Upper lobe of left lung (tissue), 6 donors: Measurements from ENCODE around the gene TESPA1. TPM values are rescaled to one million over a fixed set of nuclear protein-coding genes. Genes with fewer than 3 reads are reported as not detected.

Experiments used
- ATAC-seq, 2 donors: fragments of 200-7000 bp; cut with Tn5 transposase; one replicate each; pipeline ENCODE4 v1.9.1; 2022; ENCODE audit warnings: mild to moderate bottlenecking in 2 of 2, moderate library complexity in 2 of 2; ENCODE audit not compliant: low FRiP score in 2 of 2
- DNase-seq, 2 donors: peaks; one replicate each; pipeline ENCODE4 v3.0.0-alpha.2; 2019 to 2020
- H3K27ac ChIP-seq, 4 donors: fragments of 200-600 bp; sonication (generic); one replicate each; pipeline ENCODE4 v1.5.1; 2016 to 2019
- H3K27me3 ChIP-seq, 4 donors: fragments of 200-600 bp; sonication (generic); one replicate each; pipeline ENCODE4 v1.5.1; 2017 to 2019
- H3K36me3 ChIP-seq, 4 donors: fragments of 200-600 bp; sonication (generic); one replicate each; pipeline ENCODE4 v1.5.1; 2016 to 2019
- H3K4me1 ChIP-seq, 4 donors: fragments of 200-600 bp; sonication (generic); one replicate each; pipeline ENCODE4 v1.5.1; 2018 to 2019
- H3K4me3 ChIP-seq, 4 donors: fragments of 200-600 bp; sonication (generic); one replicate each; pipeline ENCODE4 v1.5.1; 2017 to 2019; ENCODE audit warnings: mild to moderate bottlenecking in 2 of 4, moderate library complexity in 1 of 4
- H3K9me3 ChIP-seq, 4 donors: fragments of 200-600 bp; sonication (generic); one replicate each; pipeline ENCODE4 v1.5.1; 2018 to 2019
- CTCF ChIP-seq, 6 experiments: fragments of 450-650 bp in 4 of 6; fragments of 200-600 bp in 2 of 6; sonication (generic) in 2 of 6; IDR thresholded peaks; one replicate each; pipeline ENCODE4 v1.5.1; 2016 to 2019; ENCODE audit warnings: antibody characterized with exemption in 6 of 6
- EP300 ChIP-seq, 4 donors: sonication (generic); formaldehyde crosslinking; IDR thresholded peaks; one replicate each; pipeline ENCODE4 v1.5.1; 2017; ENCODE audit warnings: antibody characterized with exemption in 4 of 4, control low read depth in 2 of 4
- POLR2A ChIP-seq, 4 donors: fragments of 450-650 bp; IDR thresholded peaks; one replicate each; pipeline ENCODE4 v1.5.1; 2016 to 2017; ENCODE audit warnings: antibody characterized with exemption in 4 of 4, mild to moderate bottlenecking in 2 of 4
- POLR2AphosphoS5 ChIP-seq, 2 donors: sonication (generic); formaldehyde crosslinking; IDR thresholded peaks; one replicate each; pipeline ENCODE4 v1.5.1; 2017; ENCODE audit warnings: antibody characterized with exemption in 2 of 2
- WGBS, 2 donors: methylation state at CpG; one replicate each; pipeline ENCODE4 v1.1.5; 2017 to 2018; 5-methylcytosine and 5-hydroxymethylcytosine counted together
- total RNA-seq, 6 donors: library from RNA; depleted of rRNA in 4 of 6; stranded (reverse); fragments of >200 nt in 4 of 6; gene quantifications; one replicate each; pipeline versions ENCODE4 v1.1.0 to v1.2.1, GENCODE V29; 2016 to 2021
- donor health status: DM: no; HTN: no; CAD: no; lungs with moderate emphysema.
- donor health status: DM: no; HTN: yes; CAD: no; lungs with severe emphysema.

TESPA1 gene
- total RNA-seq, 6 donors from 2014 or later = 2.7 to 10.5 (median 4.3) TPM

GRCh38 chr12:55019784-55020183, 35.2 kb upstream of the TESPA1 start, which contains the start of gene NEUROD4:
Gene NEUROD4 (plus strand): TSS chr12:55019974. CDS start chr12:55026440, 6,466 bp downstream.
- peaks cover 0 to 7% (median 0%) of the 10 kb centered on the region in 4 donors for H3K4me1 ChIP-seq
- WGBS, 2 donors = 4 to 6% methylated on average over 12 to 13 of the region's 13 CpGs
- peak; percentile 90 to 92 for ATAC-seq
- no peak within 1 kb of the TSS for H3K27ac ChIP-seq
- peak in 1 of 2 donors; percentile 71 for DNase-seq
- TF ChIP-seq POLR2AphosphoS5 (IDR thresholded peaks at IDR 0.05) (no peak), EP300 (IDR thresholded peaks at IDR 0.05) (no peak), CTCF (IDR thresholded peaks at IDR 0.05) (no peak)
- H3K27me3 ChIP-seq = peaks cover 0 to 5% (median under 1%) of the 10 kb centered on the region in 4 donors
- no peak within 1 kb of the TSS for H3K4me3 ChIP-seq
- H3K9me3 ChIP-seq = no peaks in the 10 kb centered on the region
- no peaks in the 10 kb centered on the region for H3K36me3 ChIP-seq

- Histone ChIP-seq H3K27me3 (peaks cover 0 to 5% (median under 1%) of the 10 kb centered on the region in 4 donors), H3K4me1 (peaks cover 0 to 7% (median 0%) of the 10 kb centered on the region in 4 donors), H3K27ac (no peak overlapping the region), H3K4me3 (no peak overlapping the region), H3K36me3 (no peaks in the 10 kb centered on the region), H3K9me3 (no peaks in the 10 kb centered on the region)
- ATAC-seq = no peak
- TF ChIP-seq CTCF (IDR thresholded peaks at IDR 0.05) (no peak), POLR2A (IDR thresholded peaks at IDR 0.05) (no peak), EP300 (IDR thresholded peaks at IDR 0.05) (no peak), POLR2AphosphoS5 (IDR thresholded peaks at IDR 0.05) (no peak)
- no peak for DNase-seq
- WGBS, 2 donors = 46 to 53% methylated on average over 3 of the region's 3 CpGs
Measured at GRCh38 chr12:55017416-55017925, 32.9 kb upstream of the TESPA1 start.

GRCh38 chr12:55008944-55009585, 24.5 kb upstream of the TESPA1 start:
- no peaks in the 10 kb centered on the region for H3K9me3 ChIP-seq
- TF ChIP-seq EP300 (IDR thresholded peaks at IDR 0.05) (no peak), POLR2AphosphoS5 (IDR thresholded peaks at IDR 0.05) (no peak), POLR2A (IDR thresholded peaks at IDR 0.05) (no peak), CTCF (IDR thresholded peaks at IDR 0.05) (no peak)
- no peaks in the 10 kb centered on the region for H3K36me3 ChIP-seq
- no peak overlapping the region for H3K4me3 ChIP-seq
- DNase-seq (no peak), ATAC-seq (no peak)
- no peaks in the 10 kb centered on the region for H3K27me3 ChIP-seq
- H3K4me1 ChIP-seq = no peaks in the 10 kb centered on the region
- no peak overlapping the region for H3K27ac ChIP-seq
- WGBS, 2 donors = 35% methylated on average over 5 to 6 of the region's 6 CpGs

- DNase-seq (no peak), ATAC-seq (no peak)
- H3K36me3 ChIP-seq = no peaks in the 10 kb centered on the region
- no peaks in the 10 kb centered on the region for H3K27me3 ChIP-seq
- H3K9me3 ChIP-seq = no peaks in the 10 kb centered on the region
- H3K27ac ChIP-seq = no peak overlapping the region
- WGBS, 2 donors = 77 to 80% methylated on average over 2 of the region's 2 CpGs
- no peaks in the 10 kb centered on the region for H3K4me1 ChIP-seq
- TF ChIP-seq EP300 (IDR thresholded peaks at IDR 0.05) (no peak), POLR2AphosphoS5 (IDR thresholded peaks at IDR 0.05) (no peak), CTCF (IDR thresholded peaks at IDR 0.05) (no peak), POLR2A (IDR thresholded peaks at IDR 0.05) (no peak)
- H3K4me3 ChIP-seq = no peak overlapping the region
Measured at GRCh38 chr12:55002355-55002754, 17.8 kb upstream of the TESPA1 start.
